ENCODE results near the gene PTPN23.
"Not testable (repeated sequence)": the region's sequence is repeated elsewhere in the genome, so short reads cannot be mapped to it uniquely, and the experiment has no call there.

The PTPN23 gene
- total RNA-seq, result 33.4 reads per million, percentile 59 among the genes with 10 or more reads in this experiment

- DNase-seq, result peak; percentile 99
Measured at GRCh38 chr3:47380601-47381316, at the start of gene PTPN23. PTPN23 (plus strand) TSS chr3:47381021; CDS start chr3:47381097, 76 bp downstream.

- no peak for DNase-seq
Measured at GRCh38 chr3:47333907-47334306, 46.9 kb upstream of the PTPN23 start.

- no peak for DNase-seq
Measured at GRCh38 chr3:47337656-47338055, 43.2 kb upstream of the PTPN23 start.

- no peak for DNase-seq
Measured at GRCh38 chr3:47339951-47340350, 40.9 kb upstream of the PTPN23 start.

- DNase-seq, result no peak
Measured at GRCh38 chr3:47340866-47341265, 40.0 kb upstream of the PTPN23 start.

GRCh38 chr3:47342151-47342550 lies 38.7 kb upstream of the PTPN23 start:
- no peak for DNase-seq

GRCh38 chr3:47342812-47343211 lies 38.0 kb upstream of the PTPN23 start:
- no peak for DNase-seq

GRCh38 chr3:47343471-47343971 lies 37.3 kb upstream of the PTPN23 start:
- DNase-seq, result no peak

GRCh38 chr3:47344971-47345370 lies 35.9 kb upstream of the PTPN23 start:
- no peak for DNase-seq

- DNase-seq, result no peak
Measured at GRCh38 chr3:47347217-47347801, 33.5 kb upstream of the PTPN23 start.

GRCh38 chr3:47348411-47349154 lies 32.2 kb upstream of the PTPN23 start:
- no peak for DNase-seq

- DNase-seq, result no peak
Measured at GRCh38 chr3:47355010-47355409, 25.8 kb upstream of the PTPN23 start.

- no peak for DNase-seq
Measured at GRCh38 chr3:47356201-47356600, 24.6 kb upstream of the PTPN23 start.

- DNase-seq, result no peak
Measured at GRCh38 chr3:47359323-47359722, 21.5 kb upstream of the PTPN23 start.

GRCh38 chr3:47360110-47360517 lies 20.7 kb upstream of the PTPN23 start:
- not testable (repeated sequence) for DNase-seq

GRCh38 chr3:47362701-47363100 lies 18.1 kb upstream of the PTPN23 start:
- DNase-seq, result no peak

GRCh38 chr3:47365213-47366153 lies 15.3 kb upstream of the PTPN23 start:
- no peak for DNase-seq

GRCh38 chr3:47366833-47367232 lies 14.0 kb upstream of the PTPN23 start:
- DNase-seq, result no peak

GRCh38 chr3:47367631-47368030 lies 13.2 kb upstream of the PTPN23 start:
- no peak for DNase-seq

- not testable (repeated sequence) for DNase-seq
Measured at GRCh38 chr3:47370020-47370419, 10.8 kb upstream of the PTPN23 start.

- DNase-seq, result no peak
Measured at GRCh38 chr3:47370887-47371697, 9.7 kb upstream of the PTPN23 start.

- DNase-seq, result no peak
Measured at GRCh38 chr3:47374587-47374986, 6.2 kb upstream of the PTPN23 start.

Data from effector CD4-positive, alpha-beta T cell (primary cell).